ENCODE measurements around the gene KCNJ5. TPM values are rescaled to one million over a fixed set of nuclear protein-coding genes. Genes with fewer than 3 reads are reported as not detected.

KCNJ5 gene
- total and polyA plus RNA-seq, 2 of the 4 experiments (the other 2 are of a cell fraction), result 0.07 to 0.18 TPM

DNA sequence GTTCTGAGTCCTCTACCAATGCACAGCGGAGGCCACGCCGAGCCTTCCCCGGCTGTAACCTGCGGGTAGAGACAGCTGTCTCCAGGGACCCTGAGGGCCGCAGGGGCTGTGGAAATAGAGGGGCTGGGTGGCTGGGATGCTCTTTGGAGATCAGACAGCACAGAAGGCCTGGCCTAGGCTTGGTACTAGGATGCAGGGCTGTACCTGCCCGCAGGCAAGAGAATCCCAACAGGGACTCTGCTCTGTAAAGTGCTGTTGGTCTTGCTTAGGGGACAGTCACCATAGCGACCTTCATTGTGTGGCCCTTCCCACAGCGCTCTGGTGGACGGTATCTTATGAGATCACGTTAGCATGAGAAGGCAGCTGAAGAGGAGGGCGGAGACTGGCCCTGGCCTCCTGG lies 11.3 kb upstream of the KCNJ5 start:
- ATAC-seq (ENCODE audit: low read depth) (no peak), DNase-seq (no peak)
- Histone ChIP-seq H3K18ac (ENCODE audit: low read depth, low read length) (no peak overlapping the region), H3K56ac (ENCODE audit: extremely low read depth, insufficient read depth, low read length) (no peak overlapping the region), H3K27ac (ENCODE audit: insufficient read depth, low read length) (no peak overlapping the region), H3K9me1 (ENCODE audit: insufficient read depth, low read length) (no peaks in the 10 kb centered on the region), H3K4me3 (ENCODE audit: insufficient read depth, low read depth, low read length) (no peak overlapping the region), H4K5ac (ENCODE audit: low read depth, low read length) (no peak overlapping the region), H3K4ac (ENCODE audit: low read depth, low read length) (no peak overlapping the region), H2BK120ac (ENCODE audit: low read depth, low read length) (no peak overlapping the region), H3K27me3 (ENCODE audit: control insufficient read depth, insufficient read depth, low read length) (peaks cover 72% of the 10 kb centered on the region), H4K91ac (ENCODE audit: insufficient read depth, low read depth, low read length) (no peak overlapping the region), H2BK20ac (ENCODE audit: low read depth, low read length) (no peak overlapping the region), H3K14ac (replicated peaks; ENCODE audit: low read depth, low read length) (no peak overlapping the region), H3K9ac (ENCODE audit: low read depth, low read length) (no peak overlapping the region), H3K4me1 (ENCODE audit: control insufficient read depth, insufficient read depth, low read length) (no peaks in the 10 kb centered on the region), H3K36me3 (ENCODE audit: control insufficient read depth, insufficient read depth, low read length) (no peaks in the 10 kb centered on the region), H4K20me1 (ENCODE audit: insufficient read depth, low read length) (no peaks in the 10 kb centered on the region), H3K23ac (ENCODE audit: low read depth, low read length) (no peak overlapping the region), H2AK5ac (ENCODE audit: low read depth, low read length) (no peak overlapping the region), H4K8ac (ENCODE audit: low read depth in 2 of 2, low read length in 2 of 2) (no peak overlapping the region), H2AK9ac (replicated peaks; ENCODE audit: low read depth, low read length, poor library complexity) (no peak overlapping the region), H3K4me2 (ENCODE audit: low read depth, low read length) (no peak overlapping the region), H3K9me3 (ENCODE audit: control insufficient read depth, insufficient read depth, low read length) (no peaks in the 10 kb centered on the region), H3K79me1 (ENCODE audit: low read depth in 1 of 2, low read length in 2 of 2) (no peaks in the 10 kb centered on the region), H2AFZ (replicated peaks; ENCODE audit: low read length, poor library complexity) (no peak overlapping the region), H2BK15ac (ENCODE audit: low read depth, low read length) (no peak overlapping the region), H2BK5ac (ENCODE audit: low read depth, low read length, poor library complexity, severe bottlenecking) (no peak overlapping the region)
- TF ChIP-seq BHLHE40 (IDR thresholded peaks at IDR 0.05; ENCODE audit: low read depth, low read length) (no peak), NFE2L2 (IDR thresholded peaks at IDR 0.05; ENCODE audit: low read depth, low read length) (no peak), RFX5 (IDR thresholded peaks at IDR 0.05; ENCODE audit: low read depth, low read length) (no peak), POLR2A (IDR thresholded peaks at IDR 0.05; ENCODE audit: low read depth, low read length) (no peak), CEBPB (IDR thresholded peaks at IDR 0.05; ENCODE audit: low read depth, low read length) (no peak), RAD21 (IDR thresholded peaks at IDR 0.05; ENCODE audit: low read length) (no peak)
- POLR2A ChIA-PET (ENCODE audit: unreplicated experiment), result no interaction called here
- in situ Hi-C loops (cut with MboI; ENCODE audit: low sequenced_read_pairs), result no loop called here
- dilution Hi-C loops (cut with HindIII; ENCODE audit: low sequenced_read_pairs, unreplicated experiment), result no loop called here
- CTCF ChIA-PET, result no interaction called here
- intact Hi-C loops (cut with micrococcal nuclease), result no loop called here
- 68% methylated on average over 5 of the region's 12 CpGs; no CpG with 5 or more reads in 1 of the 2 experiments for WGBS, 2 experiments (ENCODE audit: extremely low coverage in 2 of 2, insufficient read length in 1 of 2)
- no TSS peak for BruUV-seq (replicated peaks)
